Aorta (tissue), 5 donors: ENCODE measurements around the gene ZSCAN4. TPM values are rescaled to one million over a fixed set of nuclear protein-coding genes. Genes with fewer than 3 reads are reported as not detected.

Experiments used
- ATAC-seq: fragments of 200-7000 bp; cut with Tn5 transposase; one replicate; pipeline ENCODE4 v1.9.1; 2022; ENCODE audit warnings: moderate library complexity; ENCODE audit not compliant: low FRiP score
- DNase-seq, 2 donors: peaks; one replicate each; pipeline ENCODE4 v3.0.0-alpha.2; 2020
- H3K27ac ChIP-seq, 2 donors: one replicate each; pipeline ENCODE4 v1.5.1; 2013; ENCODE audit warnings: low read length in 2 of 2, mild to moderate bottlenecking in 2 of 2, moderate library complexity in 2 of 2, control low read depth in 1 of 2, inconsistent platforms in 1 of 2, low read depth in 1 of 2
- H3K27me3 ChIP-seq, 2 donors: one replicate each; pipeline ENCODE4 v1.6.1; 2013; ENCODE audit warnings: control low read depth in 1 of 2, low read length in 1 of 2, mild to moderate bottlenecking in 1 of 2, moderate library complexity in 1 of 2; ENCODE audit not compliant: insufficient read depth in 2 of 2, control insufficient read depth in 1 of 2
- H3K36me3 ChIP-seq, 2 donors: one replicate each; pipeline ENCODE4 v1.6.1; 2013; ENCODE audit warnings: control low read depth in 1 of 2, low read length in 1 of 2, mild to moderate bottlenecking in 1 of 2; ENCODE audit not compliant: insufficient read depth in 2 of 2, control insufficient read depth in 1 of 2
- H3K4me1 ChIP-seq, 2 donors: one replicate each; pipeline ENCODE4 v1.6.1; 2013; ENCODE audit warnings: low read length in 2 of 2, control low read depth in 1 of 2, mild to moderate bottlenecking in 1 of 2, moderate library complexity in 1 of 2; ENCODE audit not compliant: insufficient read depth in 2 of 2, control insufficient read depth in 1 of 2
- H3K4me3 ChIP-seq, 2 donors: one replicate each; pipeline ENCODE4 v1.5.1; 2013; ENCODE audit warnings: low read length in 2 of 2, control low read depth in 1 of 2, mild to moderate bottlenecking in 1 of 2
- H3K9me3 ChIP-seq: one replicate; pipeline ENCODE4 v1.6.1; 2013; ENCODE audit warnings: mild to moderate bottlenecking, low read length; ENCODE audit not compliant: control insufficient read depth
- WGBS, 2 donors: extraction: QIAGEN DNeasy Blood & Tissue Kit; methylation state at CpG; one replicate each; pipeline ENCODE4 v1.1.7; 2013; 5-methylcytosine and 5-hydroxymethylcytosine counted together
- intact Hi-C, 2 donors: fragments of 100-400 bp; cut with DNase I; formaldehyde crosslinking; loops; one replicate each; pipeline versions ENCODE4 v1.14.2 to v1.15.0; 2022
- long read RNA-seq, 2 donors: library from polyadenylated mRNA; unstranded; transcript quantifications; one replicate each; pipeline ENCODE4 v2.0.0, GENCODE V29; 2020 to 2021
- polyA plus RNA-seq, 2 donors: library from polyadenylated mRNA; stranded (reverse); fragments of 200-250 nt; gene quantifications; one replicate each; pipeline ENCODE4 v1.2.3, GENCODE V29; 2013
- total RNA-seq, 2 donors: library from RNA; stranded (reverse); fragmentation: NEBNext Ultra II Directional; extraction: Animal tissue kit (Norgen Biotek cat#: 25700); gene quantifications; one replicate each; pipeline ENCODE4 v1.2.1, GENCODE V29; 2021
- donor health status: healthy with polysubstance abuse.
- donor health status: Bipolar disorder and iron deficiency.
- donor health status: DM: no; HTN: no; CAD: no.
- donor health status: DM: no; HTN: no; CAD: no.
- donor health status: DM: yes; HTN: yes; CAD: no.

The ZSCAN4 gene, protein sequence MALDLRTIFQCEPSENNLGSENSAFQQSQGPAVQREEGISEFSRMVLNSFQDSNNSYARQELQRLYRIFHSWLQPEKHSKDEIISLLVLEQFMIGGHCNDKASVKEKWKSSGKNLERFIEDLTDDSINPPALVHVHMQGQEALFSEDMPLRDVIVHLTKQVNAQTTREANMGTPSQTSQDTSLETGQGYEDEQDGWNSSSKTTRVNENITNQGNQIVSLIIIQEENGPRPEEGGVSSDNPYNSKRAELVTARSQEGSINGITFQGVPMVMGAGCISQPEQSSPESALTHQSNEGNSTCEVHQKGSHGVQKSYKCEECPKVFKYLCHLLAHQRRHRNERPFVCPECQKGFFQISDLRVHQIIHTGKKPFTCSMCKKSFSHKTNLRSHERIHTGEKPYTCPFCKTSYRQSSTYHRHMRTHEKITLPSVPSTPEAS
- not detected for total RNA-seq
- under 1 TPM in 1 of 2 donors, not detected in 1; 0.50 TPM for polyA plus RNA-seq
- long read RNA-seq, donor 1 = 0 reads
- long read RNA-seq, donor 2 = 0 reads

- Histone ChIP-seq H3K4me1 (no peaks in the 10 kb centered on the region), H3K9me3 (peaks cover 3% of the 10 kb centered on the region), H3K27me3 (peaks cover 0 to 2% of the 10 kb centered on the region in 2 donors), H3K4me3 (no peak within 1 kb of the TSS), H3K27ac (no peak within 1 kb of the TSS), H3K36me3 (no peaks in the 10 kb centered on the region)
- DNase-seq = no peak
- 74 to 84% methylated on average over 2 of the region's 2 CpGs for WGBS, 2 donors
- no peak for ATAC-seq
- intact Hi-C loops = no loop called here
These were observed at the start of gene ZSCAN4 for GRCh38 chr19:57668635-57669034. ZSCAN4 (plus strand) TSS chr19:57668935; CDS start chr19:57676146, 7,211 bp downstream.

- no peak for DNase-seq
- Histone ChIP-seq H3K9me3 (peaks cover 72% of the 10 kb centered on the region), H3K27me3 (no peaks in the 10 kb centered on the region), H3K36me3 (peaks cover 41 to 56% of the 10 kb centered on the region in 2 donors), H3K27ac (no peak overlapping the region), H3K4me1 (no peaks in the 10 kb centered on the region), H3K4me3 (no peak overlapping the region)
- 98 to 99% methylated on average over 10 of the region's 10 CpGs for WGBS, 2 donors
- intact Hi-C loops = no loop called here
- ATAC-seq = no peak
These were observed 47.9 kb upstream of the ZSCAN4 start for GRCh38 chr19:57620673-57621348.

DNA sequence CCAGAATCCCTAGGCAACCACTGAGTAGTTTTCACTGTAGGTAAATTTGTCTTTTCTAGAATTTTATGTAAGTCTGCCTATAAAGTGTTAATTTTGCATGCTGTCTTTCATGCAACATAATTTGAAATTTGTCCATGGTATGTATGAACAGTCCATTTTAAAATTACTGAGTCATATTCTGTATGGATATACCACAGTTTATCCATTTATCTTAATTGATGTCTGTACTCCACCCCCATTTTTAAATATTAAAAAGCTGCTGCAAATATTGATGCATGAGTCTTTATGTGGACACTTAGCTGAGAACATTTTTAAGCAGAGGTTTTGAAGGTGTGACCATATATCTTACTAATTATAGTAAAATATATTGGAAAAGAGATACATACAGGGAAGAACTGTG lies 45.6 kb upstream of the ZSCAN4 start:
- no peak overlapping the region for H3K4me3 ChIP-seq
- H3K4me1 ChIP-seq = no peaks in the 10 kb centered on the region
- DNase-seq (no peak), ATAC-seq (no peak)
- peaks cover 35 to 43% of the 10 kb centered on the region in 2 donors for H3K36me3 ChIP-seq
- intact Hi-C loops = no loop called here
- no peak overlapping the region for H3K27ac ChIP-seq
- peaks cover 53% of the 10 kb centered on the region for H3K9me3 ChIP-seq
- H3K27me3 ChIP-seq = no peaks in the 10 kb centered on the region

GRCh38 chr19:57632987-57633831 lies 35.5 kb upstream of the ZSCAN4 start, which contains the start of gene ZNF211:
ZNF211 (plus strand) TSS chr19:57633168; CDS start chr19:57633347, 179 bp downstream.
- no peak within 1 kb of the TSS for H3K27ac ChIP-seq
- no peaks in the 10 kb centered on the region for H3K27me3 ChIP-seq
- H3K4me1 ChIP-seq = no peaks in the 10 kb centered on the region
- peak within 1 kb of the TSS; percentile 22 to 49 for H3K4me3 ChIP-seq
- 1% methylated on average over 59 of the region's 59 CpGs for WGBS, 2 donors
- DNase-seq (peak; percentile 95 to 96), ATAC-seq (peak; percentile 99)
- peaks cover 6 to 14% of the 10 kb centered on the region in 2 donors for H3K36me3 ChIP-seq
- intact Hi-C loops = loop anchor here in 1 of 2 donors (5.0 kb wide), 1 partner anchor 49 kb away; the partner anchor contains the start of gene ZNF551
- H3K9me3 ChIP-seq = peaks cover 7% of the 10 kb centered on the region

DNA sequence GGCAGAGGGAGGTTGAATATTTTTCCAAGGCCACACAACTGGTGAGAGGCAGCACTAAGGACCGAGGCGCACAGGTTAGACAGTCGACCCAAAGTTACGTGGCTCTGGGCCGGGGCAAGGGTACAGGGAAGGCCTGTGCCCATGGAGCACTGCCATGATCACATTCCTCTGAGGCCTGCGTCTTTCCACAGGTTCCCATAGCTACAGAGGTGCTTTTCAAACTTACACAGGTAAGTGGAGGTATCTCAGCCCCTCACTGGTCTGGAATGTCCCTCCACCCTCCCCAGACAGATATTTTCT lies 35.0 kb upstream of the ZSCAN4 start:
- Histone ChIP-seq H3K9me3 (peaks cover 7% of the 10 kb centered on the region), H3K36me3 (peaks cover 6 to 14% of the 10 kb centered on the region in 2 donors)

DNA sequence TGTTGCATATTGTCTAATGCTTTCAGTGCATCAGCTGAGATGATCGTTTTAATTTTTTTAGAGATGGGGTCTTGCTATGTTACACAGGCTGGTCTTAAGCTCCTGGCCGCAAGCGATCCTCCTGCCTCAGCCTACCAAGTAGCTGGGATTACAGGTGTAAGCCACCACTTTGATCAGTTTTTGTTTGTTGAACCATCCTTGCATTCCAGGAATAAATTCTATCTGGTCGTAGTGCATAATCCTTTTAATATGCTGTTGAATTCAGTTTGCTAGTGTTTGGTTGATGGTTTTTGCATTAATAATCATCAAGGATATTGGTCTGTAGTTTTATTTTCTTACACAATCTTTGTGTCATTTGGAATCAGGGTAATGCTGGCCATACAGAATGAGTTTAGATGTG lies 31.4 kb upstream of the ZSCAN4 start:
- Histone ChIP-seq H3K36me3 (peaks cover 31 to 36% of the 10 kb centered on the region in 2 donors), H3K9me3 (peaks cover 32% of the 10 kb centered on the region), H3K27me3 (no peaks in the 10 kb centered on the region), H3K27ac (no peak overlapping the region), H3K4me1 (no peaks in the 10 kb centered on the region), H3K4me3 (no peak overlapping the region)
- DNase-seq (no peak), ATAC-seq (no peak)
- intact Hi-C loops = no loop called here
- 98 to 99% methylated on average over 4 of the region's 4 CpGs for WGBS, 2 donors

More for the DNA sequence above, 35.0 kb upstream of the ZSCAN4 start:
- WGBS, 2 donors = 33 to 38% methylated on average over 6 of the region's 6 CpGs
- ATAC-seq (no peak), DNase-seq (no peak)
- Histone ChIP-seq H3K4me1 (no peaks in the 10 kb centered on the region), H3K4me3 (peak overlapping the region; percentile 22 to 49), H3K27ac (no peak overlapping the region), H3K27me3 (no peaks in the 10 kb centered on the region)
- intact Hi-C loops = loop anchor here in 1 of 2 donors (5.0 kb wide), 1 partner anchor 49 kb away; the partner anchor contains the start of gene ZNF551

GRCh38 chr19:57641715-57642234 lies 27.0 kb upstream of the ZSCAN4 start:
- H3K27ac ChIP-seq = no peak overlapping the region
- H3K4me1 ChIP-seq = no peaks in the 10 kb centered on the region
- intact Hi-C loops = no loop called here
- 95 to 98% methylated on average over 4 of the region's 4 CpGs for WGBS, 2 donors
- peaks cover 41% of the 10 kb centered on the region for H3K9me3 ChIP-seq
- DNase-seq (no peak), ATAC-seq (no peak)
- no peak overlapping the region for H3K4me3 ChIP-seq
- peaks cover 28 to 30% of the 10 kb centered on the region in 2 donors for H3K36me3 ChIP-seq
- no peaks in the 10 kb centered on the region for H3K27me3 ChIP-seq

DNA sequence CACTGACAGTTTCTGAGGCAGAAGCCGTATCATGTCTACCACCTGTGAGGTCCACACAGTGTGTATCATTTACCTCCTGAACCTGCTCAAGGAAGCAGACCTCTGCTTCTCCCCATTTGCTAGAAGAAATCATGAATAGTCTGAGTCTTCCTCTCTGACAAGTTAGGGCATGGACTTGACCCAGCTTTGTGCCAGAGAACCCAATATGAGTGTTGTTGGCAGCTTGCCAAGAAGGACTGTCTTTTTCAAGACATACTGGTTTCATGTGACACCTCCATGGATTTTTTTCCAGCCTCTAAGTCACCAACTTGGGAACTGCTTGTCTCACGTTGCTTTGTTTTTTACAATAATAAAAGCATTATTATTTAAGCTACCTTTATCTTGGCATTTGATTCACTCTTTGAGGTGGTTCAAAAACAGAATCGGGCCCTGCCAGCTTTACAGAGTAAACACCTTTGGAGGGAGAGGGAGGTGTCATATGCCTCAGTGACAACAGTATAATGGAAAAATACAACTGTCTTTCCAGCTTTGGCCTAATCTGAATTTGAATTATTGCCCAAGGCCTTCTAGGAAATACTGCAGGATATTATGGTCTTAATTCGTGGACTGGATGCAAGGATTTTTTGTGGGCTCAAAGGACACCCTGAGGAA lies 26.2 kb upstream of the ZSCAN4 start:
- Histone ChIP-seq H3K27me3 (no peaks in the 10 kb centered on the region), H3K4me3 (no peak overlapping the region), H3K27ac (no peak overlapping the region), H3K4me1 (no peaks in the 10 kb centered on the region), H3K36me3 (peaks cover 28 to 30% of the 10 kb centered on the region in 2 donors), H3K9me3 (peaks cover 42% of the 10 kb centered on the region)
- DNase-seq (no peak), ATAC-seq (no peak)
- intact Hi-C loops = no loop called here
- 91% methylated on average over 4 of the region's 4 CpGs for WGBS, 2 donors
